DLD1 (cell line): ENCODE data around the gene ACOX2.

ENCODE experiments used
- in situ Hi-C: cut with HindIII; loops from 2 replicates; pipeline ENCODE4 v1.10.0; 2017; ENCODE audit warnings: low sequenced_read_pairs

ACOX2 gene

GRCh38 chr3:58567251-58567515, 30.2 kb upstream of the ACOX2 start:
- in situ Hi-C loops = no loop called here

GRCh38 chr3:58566398-58567250, 29.6 kb upstream of the ACOX2 start:
- in situ Hi-C loops = no loop called here

GRCh38 chr3:58565621-58566397, 28.8 kb upstream of the ACOX2 start:
- in situ Hi-C loops = no loop called here

GRCh38 chr3:58564456-58565160, 27.6 kb upstream of the ACOX2 start:
- in situ Hi-C loops = no loop called here

- in situ Hi-C loops = no loop called here
Measured at GRCh38 chr3:58564054-58564453, 27.1 kb upstream of the ACOX2 start.

GRCh38 chr3:58563386-58564035, 26.5 kb upstream of the ACOX2 start:
- in situ Hi-C loops = no loop called here

- in situ Hi-C loops = no loop called here
Measured at GRCh38 chr3:58562498-58562897, 25.5 kb upstream of the ACOX2 start.

GRCh38 chr3:58560771-58561311, 23.9 kb upstream of the ACOX2 start:
- in situ Hi-C loops = no loop called here

GRCh38 chr3:58559586-58559985, 22.6 kb upstream of the ACOX2 start:
- in situ Hi-C loops = no loop called here

- in situ Hi-C loops = no loop called here
Measured at GRCh38 chr3:58557491-58557890, 20.5 kb upstream of the ACOX2 start.

GRCh38 chr3:58556761-58557221, 19.8 kb upstream of the ACOX2 start:
- in situ Hi-C loops = no loop called here

GRCh38 chr3:58556001-58556400, 19.0 kb upstream of the ACOX2 start:
- in situ Hi-C loops = no loop called here

- in situ Hi-C loops = no loop called here
Measured at GRCh38 chr3:58555203-58555602, 18.2 kb upstream of the ACOX2 start.

GRCh38 chr3:58553003-58553402, 16.0 kb upstream of the ACOX2 start:
- in situ Hi-C loops = no loop called here

- in situ Hi-C loops = no loop called here
Measured at GRCh38 chr3:58551636-58552180, 14.7 kb upstream of the ACOX2 start.

- in situ Hi-C loops = loop anchor here (25.0 kb wide), 1 partner anchor 93 kb away; no protein-coding TSS in a partner anchor
Measured at GRCh38 chr3:58544541-58544940, 7.6 kb upstream of the ACOX2 start.

GRCh38 chr3:58540176-58540858, 3.3 kb upstream of the ACOX2 start:
- in situ Hi-C loops = loop anchor here (25.0 kb wide), 1 partner anchor 97 kb away; no protein-coding TSS in a partner anchor

GRCh38 chr3:58539626-58540025, 2.6 kb upstream of the ACOX2 start:
- in situ Hi-C loops = loop anchor here (25.0 kb wide), 1 partner anchor 98 kb away; no protein-coding TSS in a partner anchor

- in situ Hi-C loops = loop anchor here (25.0 kb wide), 1 partner anchor 100 kb away; no protein-coding TSS in a partner anchor
Measured at GRCh38 chr3:58537412-58538301, 667 bp upstream of the ACOX2 start.
